ENCODE results near the gene TRPV6. TPM values are rescaled to one million over a fixed set of nuclear protein-coding genes. Genes with fewer than 3 reads are reported as not detected.

TRPV6 gene
- total RNA-seq, 1 donor from 2014 or later, result not detected

- no peak overlapping the region for H3K4me3 Mint-ChIP-seq (ENCODE audit: unreplicated experiment)
- H3K27ac Mint-ChIP-seq (ENCODE audit: unreplicated experiment), result peak overlapping the region; percentile 8
- no peaks in the 10 kb centered on the region for H3K9me3 Mint-ChIP-seq (ENCODE audit: unreplicated experiment)
- peaks cover 3% of the 10 kb centered on the region for H3K27me3 Mint-ChIP-seq (ENCODE audit: unreplicated experiment)
- no peaks in the 10 kb centered on the region for H3K36me3 Mint-ChIP-seq (ENCODE audit: low read depth, unreplicated experiment)
- DNase-seq (ENCODE audit: low spot score), result no peak
- no peak for TF ChIP-seq CTCF (IDR thresholded peaks at IDR 0.05; ENCODE audit: unreplicated experiment)
- no peaks in the 10 kb centered on the region for H3K4me1 Mint-ChIP-seq (ENCODE audit: unreplicated experiment)
Observed at GRCh38 chr7:142833174-142834048, 52.1 kb downstream of the TRPV6 start.

GRCh38 chr7:142832417-142832816 lies 53.1 kb downstream of the TRPV6 start:
- H3K27ac Mint-ChIP-seq (ENCODE audit: unreplicated experiment), result no peak overlapping the region
- no peaks in the 10 kb centered on the region for H3K9me3 Mint-ChIP-seq (ENCODE audit: unreplicated experiment)
- no peak for DNase-seq (ENCODE audit: low spot score)
- H3K36me3 Mint-ChIP-seq (ENCODE audit: low read depth, unreplicated experiment), result no peaks in the 10 kb centered on the region
- H3K4me1 Mint-ChIP-seq (ENCODE audit: unreplicated experiment), result no peaks in the 10 kb centered on the region
- no peak for TF ChIP-seq CTCF (IDR thresholded peaks at IDR 0.05; ENCODE audit: unreplicated experiment)
- H3K4me3 Mint-ChIP-seq (ENCODE audit: unreplicated experiment), result no peak overlapping the region
- peaks cover 3% of the 10 kb centered on the region for H3K27me3 Mint-ChIP-seq (ENCODE audit: unreplicated experiment)

- peaks cover 4% of the 10 kb centered on the region for H3K9me3 Mint-ChIP-seq (ENCODE audit: unreplicated experiment)
- no peak overlapping the region for H3K27ac Mint-ChIP-seq (ENCODE audit: unreplicated experiment)
- TF ChIP-seq CTCF (IDR thresholded peaks at IDR 0.05; ENCODE audit: unreplicated experiment), result no peak
Observed at GRCh38 chr7:142827951-142828500, 57.5 kb downstream of the TRPV6 start.

GRCh38 chr7:142822714-142823113 lies 62.8 kb downstream of the TRPV6 start:
- Mint-ChIP-seq H3K4me1 (ENCODE audit: unreplicated experiment) (no peaks in the 10 kb centered on the region), H3K27me3 (ENCODE audit: unreplicated experiment) (no peaks in the 10 kb centered on the region)

More at GRCh38 chr7:142827951-142828500, 57.5 kb downstream of the TRPV6 start:
- no peaks in the 10 kb centered on the region for H3K4me1 Mint-ChIP-seq (ENCODE audit: unreplicated experiment)
- H3K4me3 Mint-ChIP-seq (ENCODE audit: unreplicated experiment), result no peak overlapping the region
- peaks cover 2% of the 10 kb centered on the region for H3K27me3 Mint-ChIP-seq (ENCODE audit: unreplicated experiment)
- no peaks in the 10 kb centered on the region for H3K36me3 Mint-ChIP-seq (ENCODE audit: low read depth, unreplicated experiment)
- no peak for DNase-seq (ENCODE audit: low spot score)

More at GRCh38 chr7:142822714-142823113, 62.8 kb downstream of the TRPV6 start:
- no peak for TF ChIP-seq CTCF (IDR thresholded peaks at IDR 0.05; ENCODE audit: unreplicated experiment)
- Mint-ChIP-seq H3K9me3 (ENCODE audit: unreplicated experiment) (peaks cover 4% of the 10 kb centered on the region), H3K36me3 (ENCODE audit: low read depth, unreplicated experiment) (no peaks in the 10 kb centered on the region), H3K4me3 (ENCODE audit: unreplicated experiment) (no peak overlapping the region), H3K27ac (ENCODE audit: unreplicated experiment) (no peak overlapping the region)
- DNase-seq (ENCODE audit: low spot score), result no peak

Other genes with a start within 250 kb of the TRPV6 start
- 0.82 TPM for gene PRSS1, start 136.3 kb downstream of the TRPV6 start, total RNA-seq (ENCODE audit: unreplicated experiment)
- 2.0 TPM for gene PRSS2, start 114.8 kb downstream of the TRPV6 start, total RNA-seq (ENCODE audit: unreplicated experiment)
- gene EPHB6, start 30.7 kb downstream of the TRPV6 start, total RNA-seq (ENCODE audit: unreplicated experiment), result 3.8 TPM
- gene TRPV5, start 48.0 kb upstream of the TRPV6 start, total RNA-seq (ENCODE audit: unreplicated experiment), result not detected
- gene LLCFC1, start 53.7 kb upstream of the TRPV6 start, total RNA-seq (ENCODE audit: unreplicated experiment), result not detected
- gene KEL, start 76.6 kb upstream of the TRPV6 start, total RNA-seq (ENCODE audit: unreplicated experiment), result 0.74 TPM
- not detected for gene OR9A2, start 141.4 kb upstream of the TRPV6 start, total RNA-seq (ENCODE audit: unreplicated experiment)
- gene OR6V1, start 166.6 kb upstream of the TRPV6 start, total RNA-seq (ENCODE audit: unreplicated experiment), result not detected
- gene PIP, start 246.3 kb upstream of the TRPV6 start, total RNA-seq (ENCODE audit: unreplicated experiment), result not detected